GM21786 (cell line): ENCODE results near the gene GSG1L2.

Experiments used
- ATAC-seq: cut with Tn5 transposase; IDR thresholded peaks from one replicate; pipeline ENCODE4 v1.9.1; 2021; ENCODE audit not compliant: unreplicated experiment

The GSG1L2 gene

DNA sequence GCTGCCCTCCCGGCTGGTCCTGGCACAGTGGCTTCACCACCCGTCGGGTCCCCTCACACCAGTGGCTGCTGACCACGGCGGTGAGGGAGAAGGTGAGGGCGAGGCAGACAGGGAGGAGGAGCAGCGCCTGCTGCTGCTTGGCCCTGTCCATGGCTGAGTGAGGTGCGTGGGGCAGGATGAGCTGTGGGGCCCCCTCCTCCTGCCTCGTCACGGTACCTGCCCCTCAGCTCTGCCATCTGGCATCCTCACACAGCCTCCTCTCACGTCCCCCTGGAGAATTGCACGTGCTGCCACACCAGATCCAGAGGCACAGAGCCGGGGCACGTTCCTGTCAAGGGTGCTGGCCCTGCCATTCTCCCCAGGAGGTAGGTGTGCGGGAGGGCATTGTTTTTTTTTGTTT lies at the start of gene GSG1L2:
GSG1L2 (minus strand) TSS at position 159 of the 400 bp plus-strand sequence; CDS start at position 151, 8 bp downstream.
- no peak for ATAC-seq

- ATAC-seq, result no peak
Measured at GRCh38 chr17:9868552-9868951, 46.7 kb upstream of the GSG1L2 start.

DNA sequence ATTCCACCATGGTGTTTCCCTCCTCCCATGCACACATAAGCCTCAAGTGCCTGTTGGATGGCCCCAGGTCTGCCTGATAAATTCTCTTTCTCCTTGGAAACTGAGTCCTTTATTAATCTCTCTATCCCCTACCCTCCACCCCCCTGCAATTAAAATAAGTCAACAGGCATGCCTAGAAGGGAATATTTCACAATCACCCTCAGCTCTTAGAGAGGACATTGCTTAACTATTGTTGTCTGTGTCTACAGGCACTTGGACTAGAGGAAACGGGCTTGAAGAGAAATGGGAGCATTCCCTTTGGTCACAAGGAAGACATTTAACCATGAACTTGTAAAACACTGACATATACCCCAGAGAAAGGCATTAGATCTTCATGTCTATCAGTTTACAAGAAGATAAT lies 43.7 kb upstream of the GSG1L2 start:
- no peak for ATAC-seq

GRCh38 chr17:9862949-9863348 lies 41.1 kb upstream of the GSG1L2 start:
- no peak for ATAC-seq

DNA sequence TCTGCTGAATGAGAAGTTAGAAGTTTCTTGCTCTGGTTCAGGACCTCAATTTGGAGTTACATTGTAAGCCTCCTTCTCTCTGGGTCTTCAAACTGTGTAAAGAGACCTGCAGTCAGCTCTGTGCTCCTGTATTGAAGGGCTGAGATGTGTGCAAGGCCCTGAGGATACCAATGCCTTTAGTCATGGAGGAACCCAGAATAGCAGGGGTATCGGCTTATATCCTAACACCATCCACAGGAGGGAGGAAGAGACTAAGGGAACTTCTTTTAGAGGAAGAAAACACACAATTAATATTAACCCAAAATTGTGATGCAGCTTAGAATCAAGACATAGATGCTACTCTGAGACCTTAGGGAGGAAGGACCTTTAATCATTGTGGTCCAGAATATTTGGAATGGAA lies 40.3 kb upstream of the GSG1L2 start:
- ATAC-seq, result no peak

GRCh38 chr17:9860851-9861250 lies 39.0 kb upstream of the GSG1L2 start:
- no peak for ATAC-seq

GRCh38 chr17:9859781-9860180 lies 37.9 kb upstream of the GSG1L2 start:
- no peak for ATAC-seq

GRCh38 chr17:9855036-9855435 lies 33.2 kb upstream of the GSG1L2 start:
- no peak for ATAC-seq

GRCh38 chr17:9854255-9854654 lies 32.4 kb upstream of the GSG1L2 start:
- no peak for ATAC-seq

- no peak for ATAC-seq
Measured at GRCh38 chr17:9850151-9850550, 28.3 kb upstream of the GSG1L2 start.

- no peak for ATAC-seq
Measured at GRCh38 chr17:9845306-9845705, 23.4 kb upstream of the GSG1L2 start.

DNA sequence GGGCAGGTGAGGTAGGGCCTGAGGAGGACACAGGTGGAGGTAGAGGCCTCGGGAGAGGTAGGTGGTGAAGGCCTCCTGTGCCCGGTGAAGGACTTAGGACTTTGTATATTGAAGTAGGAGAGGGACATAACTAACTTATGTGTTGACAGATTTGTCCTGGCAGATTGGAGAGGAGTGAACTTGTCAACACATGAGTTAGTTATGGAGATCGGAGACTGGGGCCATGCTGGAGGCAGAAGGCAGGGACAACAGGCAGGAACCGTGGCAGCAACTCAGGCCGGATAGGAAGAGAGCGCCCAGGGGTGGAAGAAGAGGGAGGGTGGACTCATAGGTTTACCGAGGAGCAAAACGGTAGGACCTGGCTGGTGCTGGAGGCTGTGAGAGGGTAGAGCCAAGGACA lies 22.3 kb upstream of the GSG1L2 start:
- ATAC-seq, result no peak

DNA sequence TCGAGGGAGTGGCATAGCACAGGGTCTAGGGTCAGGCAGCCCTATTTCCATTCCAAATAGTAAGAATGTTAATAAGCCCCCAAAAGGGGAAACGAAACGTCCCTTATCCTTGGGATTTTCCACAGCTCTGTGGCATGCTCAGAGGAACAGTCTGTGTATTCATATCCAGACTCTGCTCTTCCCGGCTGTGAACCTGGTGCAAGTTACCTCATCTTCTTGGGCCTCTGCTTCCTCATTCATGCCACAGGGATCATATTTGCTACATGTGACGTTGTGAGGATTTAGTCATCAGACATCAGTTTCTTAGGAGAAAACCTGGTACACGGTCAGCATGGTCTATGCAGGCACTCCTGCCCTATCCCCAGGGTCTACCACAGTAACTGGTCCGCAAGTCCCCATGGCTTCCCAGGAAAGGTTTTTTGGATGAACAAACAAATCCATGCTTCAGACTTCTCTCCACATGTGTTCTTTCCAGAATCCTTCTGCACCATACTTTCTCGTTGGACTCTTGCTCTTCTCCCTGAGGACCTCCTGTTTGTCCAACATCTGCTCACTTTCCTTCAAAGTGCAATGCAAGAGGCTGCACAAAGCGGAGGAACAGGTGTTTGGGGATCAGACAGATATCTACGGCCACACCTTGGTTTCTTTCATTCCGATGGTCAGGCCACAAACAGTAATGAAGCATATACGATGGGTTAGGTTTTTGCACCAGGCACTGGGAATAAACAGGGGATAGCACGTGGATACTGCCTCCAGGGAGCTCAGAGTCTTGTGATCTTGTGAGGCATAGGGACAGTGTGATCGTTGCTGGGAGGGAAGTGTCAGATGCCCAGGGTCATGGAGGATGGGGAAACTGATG lies 21.5 kb upstream of the GSG1L2 start:
- no peak for ATAC-seq

DNA sequence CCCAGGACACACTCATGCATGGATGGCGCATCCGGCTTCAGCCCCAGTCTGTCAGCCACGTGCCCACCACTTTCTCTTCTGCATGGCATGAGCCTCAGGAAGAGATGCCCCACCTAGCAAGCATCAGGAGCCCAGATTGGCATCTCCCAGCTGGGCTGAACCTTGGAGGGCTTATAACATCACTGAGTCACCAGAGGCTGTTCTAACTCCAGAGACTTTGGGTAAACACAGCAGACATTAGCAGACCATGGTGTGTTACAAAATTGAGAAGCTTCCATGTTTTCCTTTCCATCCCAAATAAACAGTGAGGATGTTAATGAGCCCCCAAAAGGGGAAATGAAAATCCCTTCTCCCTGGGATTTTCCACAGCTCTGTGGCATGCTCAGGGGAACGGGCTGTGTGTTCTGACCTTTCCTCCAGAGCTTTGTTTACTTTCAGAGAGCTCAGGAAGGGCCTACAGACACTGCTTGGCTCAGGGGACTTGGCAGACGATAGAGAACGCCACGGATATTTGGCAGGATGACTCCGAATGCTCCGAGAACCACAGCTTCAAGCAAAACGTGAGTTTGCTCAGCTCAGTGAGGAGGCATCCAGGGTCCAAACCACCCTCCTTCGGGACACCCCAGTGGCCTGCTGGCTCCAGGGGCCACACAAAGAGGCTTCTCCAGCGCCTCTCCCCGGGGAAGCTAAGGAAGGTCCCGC lies 20.3 kb upstream of the GSG1L2 start:
- no peak for ATAC-seq

GRCh38 chr17:9839433-9839832 lies 17.6 kb upstream of the GSG1L2 start:
- ATAC-seq, result no peak

DNA sequence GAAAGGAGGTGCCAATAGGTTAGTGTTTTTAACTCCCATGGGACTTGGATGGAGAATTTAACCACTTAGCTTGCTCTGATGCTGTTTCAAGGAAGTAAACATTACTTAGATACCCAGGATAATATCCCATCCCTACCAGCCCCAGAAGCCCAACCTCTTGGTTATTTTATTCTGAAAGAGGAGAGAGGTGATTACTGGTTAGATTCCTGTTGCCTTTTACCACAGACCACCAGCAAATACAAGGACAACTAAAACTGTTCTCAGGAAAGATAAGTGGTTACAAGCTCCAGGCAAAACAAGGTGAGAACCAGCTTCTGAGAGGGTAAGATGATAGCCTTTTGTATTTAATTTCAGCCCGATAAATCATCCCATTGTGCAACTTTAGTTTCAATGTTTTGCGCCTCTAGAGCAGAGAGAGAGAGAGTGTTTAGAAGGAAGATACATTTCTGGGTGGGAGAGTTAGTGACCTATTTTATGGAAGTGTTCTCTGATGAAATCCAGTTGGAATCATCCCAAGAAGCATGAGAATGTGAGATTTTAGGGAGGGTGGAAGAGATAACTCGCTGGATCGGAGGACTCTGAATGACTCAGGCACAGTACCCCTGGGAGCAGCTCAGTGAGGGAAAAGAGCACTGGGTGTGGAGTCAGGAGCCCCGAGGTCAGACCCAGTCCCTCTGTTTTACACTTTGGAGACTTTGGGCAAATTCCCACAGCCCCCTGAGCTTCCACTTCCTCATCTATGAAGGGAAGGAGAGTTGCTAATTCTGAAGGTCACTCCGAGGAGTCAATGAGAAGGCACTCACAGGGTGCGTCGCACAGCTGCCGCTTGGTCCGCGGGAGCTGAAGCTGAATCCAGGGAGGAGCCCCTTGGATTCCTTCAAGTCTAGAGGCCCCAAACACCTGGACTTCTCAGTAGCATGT lies 15.9 kb upstream of the GSG1L2 start:
- ATAC-seq, result no peak

DNA sequence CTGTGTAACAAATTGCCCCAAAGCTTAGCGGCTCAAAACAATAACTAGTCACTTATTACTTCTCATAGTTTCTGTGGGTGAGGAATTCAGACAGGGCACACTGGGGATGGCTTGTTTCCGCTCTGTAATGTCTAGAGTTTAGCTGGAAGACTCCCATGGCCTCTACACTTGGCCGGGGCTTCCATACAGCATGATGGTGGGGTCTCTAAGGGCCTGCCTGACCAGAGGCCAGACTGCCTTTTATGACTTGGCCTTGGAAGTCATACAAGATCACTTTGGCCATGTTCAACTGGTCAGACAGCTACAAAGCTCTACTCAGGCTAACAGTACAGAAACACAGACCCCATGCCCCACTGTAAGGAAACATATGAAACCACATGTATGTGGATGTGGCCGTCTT lies 12.0 kb upstream of the GSG1L2 start:
- ATAC-seq, result no peak

GRCh38 chr17:9830711-9831110 lies 8.8 kb upstream of the GSG1L2 start:
- ATAC-seq, result no peak

DNA sequence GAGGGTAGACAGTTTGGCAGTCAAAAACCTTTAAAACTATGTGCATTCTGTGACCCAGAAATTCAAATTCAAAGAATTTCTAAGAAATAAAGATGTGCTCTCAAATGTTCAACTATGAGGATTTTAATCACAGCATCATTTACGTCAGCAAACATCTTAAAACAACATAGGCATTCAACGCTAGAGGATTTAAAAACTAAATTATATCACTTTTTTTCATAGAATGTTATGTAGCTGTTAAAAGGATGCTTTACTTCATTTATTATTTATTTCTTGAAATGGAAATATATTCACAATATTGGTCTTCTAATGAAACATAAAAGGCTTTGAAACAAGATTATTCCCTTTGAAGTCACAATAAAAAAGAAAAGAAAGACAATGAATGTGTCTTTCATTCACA lies 7.5 kb upstream of the GSG1L2 start:
- no peak for ATAC-seq

DNA sequence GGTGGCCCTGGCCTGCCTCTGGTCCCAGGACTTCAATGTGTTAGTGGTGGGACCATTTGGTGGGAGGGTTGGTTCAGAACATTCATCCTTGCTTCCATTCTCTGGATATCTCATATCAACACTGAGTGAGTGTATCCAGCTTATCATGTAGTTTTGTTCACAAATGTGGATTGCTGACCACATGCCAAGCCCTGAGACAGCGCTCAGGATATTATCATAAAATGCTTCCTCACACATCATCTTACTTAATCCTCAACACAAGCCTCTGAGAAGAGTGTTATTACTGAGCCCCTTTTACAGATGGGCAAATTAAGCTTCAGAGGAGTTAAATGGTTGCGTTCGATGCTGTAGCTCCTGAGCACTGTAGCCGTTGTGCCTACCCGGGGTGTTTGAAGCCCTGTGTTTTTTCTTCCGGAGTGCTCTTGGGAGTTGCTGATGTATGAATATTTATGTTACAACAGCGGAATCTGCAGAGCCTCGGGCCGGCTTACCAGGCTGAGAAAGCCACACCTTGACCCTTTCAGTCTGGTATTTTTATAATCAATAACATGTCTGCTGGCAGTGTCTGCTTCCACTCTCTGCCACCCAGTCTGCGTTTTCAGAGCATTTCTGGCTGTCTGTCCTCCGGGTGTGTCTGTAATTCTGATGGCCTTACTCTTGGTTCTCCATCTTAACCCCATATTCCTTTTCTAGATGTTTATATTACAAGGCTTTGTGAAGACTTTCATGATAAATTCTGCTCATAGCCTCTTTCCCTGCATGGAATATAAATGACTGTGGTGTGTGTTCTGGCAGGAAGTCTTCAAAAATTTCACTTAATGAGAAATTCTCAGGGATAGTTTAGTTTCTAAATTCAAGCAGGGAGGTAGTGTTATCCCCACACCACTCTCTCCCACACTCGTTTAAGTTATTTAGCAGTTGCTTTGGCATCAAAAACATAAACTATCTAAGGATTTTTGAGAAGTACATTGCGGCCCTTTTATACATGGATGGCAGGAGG lies 6.7 kb upstream of the GSG1L2 start:
- no peak for ATAC-seq
